Heart right ventricle (tissue), 16 donors: ENCODE data around the gene PPP3R1. TPM values are rescaled to one million over a fixed set of nuclear protein-coding genes. Genes with fewer than 3 reads are reported as not detected.

Source experiments
- ATAC-seq, 8 donors: fragments of 200-7000 bp; cut with Tn5 transposase; one replicate each; pipeline ENCODE4 v1.9.1; 2020; ENCODE audit warnings: mild to moderate bottlenecking in 8 of 8, moderate library complexity in 8 of 8, moderate number of reproducible peaks in 1 of 8
- DNase-seq, 2 donors: peaks; one replicate each; pipeline ENCODE4 v3.0.0-alpha.2; 2020
- H3K27ac ChIP-seq, 10 donors: fragments of 200-600 bp; sonication (generic) in 2 of 10; one replicate each; pipeline versions ENCODE4 v1.5.0 to v1.8.0; 2020 to 2022; ENCODE audit warnings: mild to moderate bottlenecking in 3 of 10
- H3K27me3 ChIP-seq, 7 donors: fragments of 200-600 bp; one replicate each; pipeline ENCODE4 v1.8.0; 2021 to 2022; ENCODE audit warnings: mild to moderate bottlenecking in 2 of 7
- H3K36me3 ChIP-seq, 9 donors: fragments of 200-600 bp; sonication (generic) in 1 of 9; one replicate each; pipeline versions ENCODE4 v1.5.0 to v1.8.0; 2020 to 2022; ENCODE audit warnings: mild to moderate bottlenecking in 2 of 9
- H3K4me1 ChIP-seq, 9 donors: fragments of 200-600 bp; sonication (generic) in 1 of 9; one replicate each; pipeline versions ENCODE4 v1.5.0 to v1.8.0; 2020 to 2022; ENCODE audit warnings: mild to moderate bottlenecking in 4 of 9
- H3K4me3 ChIP-seq, 10 donors: fragments of 200-600 bp; sonication (generic) in 2 of 10; one replicate each; pipeline versions ENCODE4 v1.5.0 to v1.8.0; 2020 to 2022; ENCODE audit warnings: mild to moderate bottlenecking in 7 of 10, moderate library complexity in 2 of 10
- H3K9me3 ChIP-seq, 11 donors: fragments of 200-600 bp in 10 of 11; sonication (generic) in 2 of 11; one replicate each; pipeline versions ENCODE4 v1.5.0 to v1.8.0; 2013 to 2022; ENCODE audit warnings: mild to moderate bottlenecking in 2 of 11, control low read depth in 1 of 11, moderate library complexity in 1 of 11
- CTCF ChIP-seq, 9 donors: fragments of 200-600 bp; sonication (generic) in 2 of 9; IDR thresholded peaks; one replicate each; pipeline versions ENCODE4 v1.5.0 to v1.8.0; 2021 to 2022; ENCODE audit warnings: antibody characterized with exemption in 9 of 9, mild to moderate bottlenecking in 5 of 9, moderate library complexity in 1 of 9
- WGBS, 2 donors: extraction: QIAGEN DNeasy Blood & Tissue Kit; methylation state at CpG; one replicate each; pipeline ENCODE4 v1.1.7; 2013; ENCODE audit warnings: inconsistent platforms in 1 of 2; 5-methylcytosine and 5-hydroxymethylcytosine counted together
- intact Hi-C, 10 donors: fragments of 100-400 bp; cut with DNase I; formaldehyde crosslinking; loops; one replicate each; pipeline versions ENCODE4 v1.11.1 to v1.14.2; 2022
- polyA plus RNA-seq, 2 donors: library from polyadenylated mRNA; stranded (reverse); fragments of 200-250 nt; gene quantifications; one replicate each; pipeline ENCODE4 v1.2.3, GENCODE V29; 2013
- total RNA-seq, 10 donors: library from RNA; stranded (reverse); fragmentation: NEBNext Ultra II Directional in 3 of 10; extraction: Animal tissue kit (Norgen Biotek cat#: 25700) in 3 of 10; gene quantifications; one replicate each; pipeline versions ENCODE4 v1.2.1 to v1.2.4, GENCODE V29; 2021 to 2023
- donor health status: Arrhythmogenic right ventricular cardiomyopathy.
- donor health status: ischemic (EF 13 %, LVEDD 7.1; RV severe dilation, severe dysfunction).
- donor health status: healthy with polysubstance abuse.
- donor health status: DM: no; HTN: yes; CAD: no.
- donor health status: DM: no; HTN: no; CAD: no.
- donor health status: ischemic (EF 25% LVEDD 6.9; RV normal size, moderate dysfunction).
- donor health status: ischemic (EF 25% LVEDD 5.7; RV mildly dilated, moderate dysfunction).
- donor health status: healthy.
- donor health status: DM: yes; HTN: yes; CAD: no.
- donor health status: Ischemic cardiomyopathy.
- donor health status: ischemic (EF 35%, LVEDD 5.7; RV mildly dilated, moderate dysfunction).
- donor health status: nonischemic (EF 11% LVEDD 7.7; RV severe dilation, severe dysfunction).
- donor health status: DM: yes; HTN: yes; CAD: no.
- donor health status: PGD.
- donor health status: ischemic (EF 29% LVEDD 5.4; RV normal size, mild dysfunction).
- donor health status: nonischemic (EF 23%, LVEDD 6.1; RV moderate dilation, normal function).

The PPP3R1 gene
- total and polyA plus RNA-seq, 12 donors = 8.4 to 46.1 (median 38.6) TPM

- H3K36me3 ChIP-seq = no peaks in the 10 kb centered on the region
- peaks cover 0 to 9% (median 0%) of the 10 kb centered on the region in 11 donors for H3K9me3 ChIP-seq
- peaks cover 0 to 86% (median 63%) of the 10 kb centered on the region in 9 donors for H3K4me1 ChIP-seq
- DNase-seq = no peak
- WGBS, 2 donors = 92 to 93% methylated on average over 1 of the region's 1 CpG
- no peaks in the 10 kb centered on the region for H3K27me3 ChIP-seq
- no peak overlapping the region for H3K27ac ChIP-seq
- intact Hi-C loops = no loop called here
- no peak overlapping the region for H3K4me3 ChIP-seq
- no peak for TF ChIP-seq CTCF (IDR thresholded peaks at IDR 0.05)
- no peak for ATAC-seq
Measured at GRCh38 chr2:68222287-68222686, 30.0 kb downstream of the PPP3R1 start.

GRCh38 chr2:68218343-68218901 is 33.9 kb downstream of the PPP3R1 start:
- H3K9me3 ChIP-seq = peaks cover 0 to 9% (median 0%) of the 10 kb centered on the region in 11 donors
- H3K4me1 ChIP-seq = peaks cover 0 to 78% (median 54%) of the 10 kb centered on the region in 9 donors
- no peak overlapping the region for H3K4me3 ChIP-seq
- H3K36me3 ChIP-seq = peaks cover 0 to 16% (median 0%) of the 10 kb centered on the region in 9 donors
- no peak overlapping the region for H3K27ac ChIP-seq
- ATAC-seq (no peak), DNase-seq (no peak)
- 24 to 44% methylated on average over 1 of the region's 1 CpG for WGBS, 2 donors
- intact Hi-C loops = loop anchor here in 1 of 10 donors (5.0 kb wide), 1 partner anchor 34 kb away; the partner anchor contains the start of gene PPP3R1
- no peaks in the 10 kb centered on the region for H3K27me3 ChIP-seq
- TF ChIP-seq CTCF (IDR thresholded peaks at IDR 0.05) = no peak

- H3K27me3 ChIP-seq = no peaks in the 10 kb centered on the region
- DNase-seq (no peak), ATAC-seq (no peak)
- 35 to 45% methylated on average over 3 of the region's 3 CpGs for WGBS, 2 donors
- intact Hi-C loops = loop anchor here in 1 of 10 donors (5.0 kb wide), 1 partner anchor 35 kb away; the partner anchor contains the start of gene PPP3R1
- H3K9me3 ChIP-seq = peaks cover 0 to 9% (median 0%) of the 10 kb centered on the region in 11 donors
- H3K27ac ChIP-seq = no peak overlapping the region
- no peak for TF ChIP-seq CTCF (IDR thresholded peaks at IDR 0.05)
- H3K36me3 ChIP-seq = peaks cover 0 to 16% (median 0%) of the 10 kb centered on the region in 9 donors
- H3K4me1 ChIP-seq = peaks cover 0 to 71% (median 51%) of the 10 kb centered on the region in 9 donors
- H3K4me3 ChIP-seq = no peak overlapping the region
Measured at GRCh38 chr2:68217729-68218128, 34.6 kb downstream of the PPP3R1 start.

- Histone ChIP-seq H3K4me1 (peaks cover 0 to 62% (median 49%) of the 10 kb centered on the region in 9 donors), H3K27ac (no peak overlapping the region), H3K27me3 (no peaks in the 10 kb centered on the region), H3K9me3 (peaks cover 0 to 9% (median 0%) of the 10 kb centered on the region in 11 donors), H3K4me3 (no peak overlapping the region), H3K36me3 (peaks cover 0 to 25% (median 0%) of the 10 kb centered on the region in 9 donors)
- TF ChIP-seq CTCF (IDR thresholded peaks at IDR 0.05) = no peak
- ATAC-seq = no peak
- intact Hi-C loops = loop anchor here in 1 of 10 donors (5.0 kb wide), 1 partner anchor 36 kb away; the partner anchor contains the start of gene PPP3R1
- no peak for DNase-seq
- WGBS, 2 donors = 52 to 58% methylated on average over 2 of the region's 2 CpGs
Measured at GRCh38 chr2:68216454-68217310, 35.6 kb downstream of the PPP3R1 start.
